ENCODE measurements around the gene PRADC1. TPM values are rescaled to one million over a fixed set of nuclear protein-coding genes. Genes with fewer than 3 reads are reported as not detected.

The PRADC1 gene
- total and polyA plus RNA-seq, 2 donors from 2014 or later = 16.1 to 57.7 TPM

GRCh38 chr2:73266061-73266901, 33.2 kb upstream of the PRADC1 start:
- Histone ChIP-seq H3K36me3 (ENCODE audit: control insufficient read depth in 2 of 3, insufficient read depth in 3 of 3, low read length in 3 of 3) (no peaks in the 10 kb centered on the region), H3K27ac (ENCODE audit: low read depth in 2 of 2, low read length in 2 of 2) (no peak overlapping the region), H3K4me3 (ENCODE audit: low read length in 3 of 3) (no peak overlapping the region), H3K4me1 (ENCODE audit: control insufficient read depth in 2 of 3, insufficient read depth in 2 of 3, low read depth in 1 of 3, low read length in 3 of 3) (peaks cover 0 to 6% (median 0%) of the 10 kb centered on the region in 3 donors), H3K9ac (ENCODE audit: low read length in 3 of 3) (no peak overlapping the region), H3K27me3 (ENCODE audit: control insufficient read depth, insufficient read depth, low read length) (peaks cover 20% of the 10 kb centered on the region), H3K9me3 (ENCODE audit: control insufficient read depth in 2 of 3, insufficient read depth in 1 of 3, low read length in 3 of 3) (no peaks in the 10 kb centered on the region)
- FAIRE-seq (no peak), DNase-seq (no peak)
- intact Hi-C loops (cut with DNase I) = no loop called here
- TF ChIP-seq CTCF (IDR thresholded peaks at IDR 0.05; ENCODE audit: borderline replicate concordance, extremely low read depth, insufficient read depth) = no peak

- Histone ChIP-seq H3K27me3 (ENCODE audit: control insufficient read depth, insufficient read depth, low read length) (peaks cover 18% of the 10 kb centered on the region), H3K4me3 (ENCODE audit: low read length in 3 of 3) (no peak overlapping the region), H3K9me3 (ENCODE audit: control insufficient read depth in 2 of 3, insufficient read depth in 1 of 3, low read length in 3 of 3) (no peaks in the 10 kb centered on the region), H3K4me1 (ENCODE audit: control insufficient read depth in 2 of 3, insufficient read depth in 2 of 3, low read depth in 1 of 3, low read length in 3 of 3) (peaks cover 0 to 6% (median 0%) of the 10 kb centered on the region in 3 donors), H3K9ac (ENCODE audit: low read length in 3 of 3) (no peak overlapping the region), H3K36me3 (ENCODE audit: control insufficient read depth in 2 of 3, insufficient read depth in 3 of 3, low read length in 3 of 3) (no peaks in the 10 kb centered on the region), H3K27ac (ENCODE audit: low read depth in 2 of 2, low read length in 2 of 2) (no peak overlapping the region)
- TF ChIP-seq CTCF (IDR thresholded peaks at IDR 0.05; ENCODE audit: borderline replicate concordance, extremely low read depth, insufficient read depth) = no peak
- DNase-seq = no peak
- no peak for FAIRE-seq
- intact Hi-C loops (cut with DNase I) = no loop called here
Measured at GRCh38 chr2:73265298-73266060, 32.4 kb upstream of the PRADC1 start.

- H3K9me3 ChIP-seq (ENCODE audit: control insufficient read depth in 2 of 3, insufficient read depth in 1 of 3, low read length in 3 of 3) = no peaks in the 10 kb centered on the region
- intact Hi-C loops (cut with DNase I) = no loop called here
- FAIRE-seq (no peak), DNase-seq (no peak)
- H3K9ac ChIP-seq (ENCODE audit: low read length in 3 of 3) = no peak overlapping the region
- no peaks in the 10 kb centered on the region for H3K36me3 ChIP-seq (ENCODE audit: control insufficient read depth in 2 of 3, insufficient read depth in 3 of 3, low read length in 3 of 3)
- H3K27me3 ChIP-seq (ENCODE audit: control insufficient read depth, insufficient read depth, low read length) = peaks cover 16% of the 10 kb centered on the region
- H3K27ac ChIP-seq (ENCODE audit: low read depth in 2 of 2, low read length in 2 of 2) = no peak overlapping the region
- H3K4me1 ChIP-seq (ENCODE audit: control insufficient read depth in 2 of 3, insufficient read depth in 2 of 3, low read depth in 1 of 3, low read length in 3 of 3) = peaks cover 0 to 6% (median 0%) of the 10 kb centered on the region in 3 donors
- no peak overlapping the region for H3K4me3 ChIP-seq (ENCODE audit: low read length in 3 of 3)
- TF ChIP-seq CTCF (IDR thresholded peaks at IDR 0.05; ENCODE audit: borderline replicate concordance, extremely low read depth, insufficient read depth) = no peak
Measured at GRCh38 chr2:73264783-73265182, 31.7 kb upstream of the PRADC1 start.
